ENCODE data around the gene MSLN.

DNA sequence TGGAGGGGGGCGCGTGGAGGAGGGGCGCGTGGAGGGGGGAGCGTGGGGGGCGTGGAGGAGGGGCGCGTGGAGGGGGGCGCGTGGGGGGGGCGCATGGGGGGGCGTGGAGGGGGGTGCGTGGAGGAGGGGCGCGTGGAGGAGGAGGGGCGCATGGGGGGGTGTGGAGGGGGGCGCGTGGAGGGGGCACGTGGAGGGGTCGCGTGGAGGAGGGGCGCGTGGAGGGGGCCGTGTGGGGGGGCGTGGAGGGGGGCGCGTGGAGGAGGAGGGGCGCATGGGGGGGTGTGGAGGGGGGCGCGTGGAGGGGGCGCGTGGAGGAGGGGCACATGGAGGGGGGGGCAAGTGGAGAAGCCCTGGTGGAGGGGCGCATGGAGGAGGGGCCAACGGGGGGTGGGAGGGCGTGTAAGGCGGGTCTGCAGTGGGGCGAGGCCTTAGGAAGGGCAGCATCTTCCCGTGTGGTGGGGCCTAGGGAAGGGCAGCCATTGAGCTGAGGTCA, 7.3 kb downstream of the MSLN start:
- TF ChIP-seq POLR2A (IDR thresholded peaks at IDR 0.05): no peak
- TF ChIP-seq, protein P1, sequence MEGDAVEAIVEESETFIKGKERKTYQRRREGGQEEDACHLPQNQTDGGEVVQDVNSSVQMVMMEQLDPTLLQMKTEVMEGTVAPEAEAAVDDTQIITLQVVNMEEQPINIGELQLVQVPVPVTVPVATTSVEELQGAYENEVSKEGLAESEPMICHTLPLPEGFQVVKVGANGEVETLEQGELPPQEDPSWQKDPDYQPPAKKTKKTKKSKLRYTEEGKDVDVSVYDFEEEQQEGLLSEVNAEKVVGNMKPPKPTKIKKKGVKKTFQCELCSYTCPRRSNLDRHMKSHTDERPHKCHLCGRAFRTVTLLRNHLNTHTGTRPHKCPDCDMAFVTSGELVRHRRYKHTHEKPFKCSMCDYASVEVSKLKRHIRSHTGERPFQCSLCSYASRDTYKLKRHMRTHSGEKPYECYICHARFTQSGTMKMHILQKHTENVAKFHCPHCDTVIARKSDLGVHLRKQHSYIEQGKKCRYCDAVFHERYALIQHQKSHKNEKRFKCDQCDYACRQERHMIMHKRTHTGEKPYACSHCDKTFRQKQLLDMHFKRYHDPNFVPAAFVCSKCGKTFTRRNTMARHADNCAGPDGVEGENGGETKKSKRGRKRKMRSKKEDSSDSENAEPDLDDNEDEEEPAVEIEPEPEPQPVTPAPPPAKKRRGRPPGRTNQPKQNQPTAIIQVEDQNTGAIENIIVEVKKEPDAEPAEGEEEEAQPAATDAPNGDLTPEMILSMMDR (IDR thresholded peaks at IDR 0.05): no peak

Data from lower leg skin (tissue), 3 donors.